Umbilical cord (tissue), 2 donors: ENCODE measurements around the gene PDE4DIP. TPM values are rescaled to one million over a fixed set of nuclear protein-coding genes. Genes with fewer than 3 reads are reported as not detected.
"Not testable (repeated sequence)": the region's sequence is repeated elsewhere in the genome, so short reads cannot be mapped to it uniquely, and the experiment has no call there.

ENCODE experiments used
- DNase-seq: peaks from one replicate; pipeline ENCODE4 v3.0.0-alpha.2; 2015; ENCODE audit warnings: low spot score
- total RNA-seq: library from RNA; depleted of rRNA; stranded (reverse); fragments of >200 nt; gene quantifications from one replicate; pipeline ENCODE4 v1.2.3, GENCODE V29; 2014; ENCODE audit warnings: low replicate concordance; ENCODE audit not compliant: insufficient read depth

PDE4DIP gene
- total RNA-seq, 1 donor from 2014 or later: 147 TPM

DNA sequence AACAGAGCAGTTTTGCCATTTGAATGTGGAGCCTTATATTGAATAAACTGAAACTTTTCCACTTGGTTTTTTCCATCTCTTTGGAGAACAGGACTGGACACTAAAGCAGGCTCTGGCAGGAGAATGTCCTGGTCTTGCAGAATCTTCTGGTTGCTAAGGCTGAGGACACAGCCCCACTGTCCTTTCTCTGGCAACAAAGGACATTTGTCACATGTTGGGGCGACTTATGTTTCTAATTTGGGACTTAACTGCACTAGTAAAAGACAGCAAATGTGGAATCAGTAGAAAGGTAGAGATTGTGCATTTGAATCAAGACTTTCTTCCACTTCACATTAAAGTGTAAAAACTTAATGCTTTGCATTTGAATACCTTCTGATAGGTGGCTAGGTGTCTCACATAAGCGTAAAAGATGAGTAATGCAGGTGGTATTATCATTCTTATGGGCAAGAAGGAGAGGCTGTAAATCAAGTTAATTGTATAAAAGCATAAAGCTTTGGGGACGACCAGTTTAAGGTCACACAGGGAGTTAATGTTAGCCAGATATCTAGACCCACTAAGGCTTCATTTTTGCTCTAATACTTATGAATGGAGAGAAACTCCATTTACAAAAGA, 74.7 kb downstream of the PDE4DIP start:
- DNase-seq: peak; percentile 0

DNA sequence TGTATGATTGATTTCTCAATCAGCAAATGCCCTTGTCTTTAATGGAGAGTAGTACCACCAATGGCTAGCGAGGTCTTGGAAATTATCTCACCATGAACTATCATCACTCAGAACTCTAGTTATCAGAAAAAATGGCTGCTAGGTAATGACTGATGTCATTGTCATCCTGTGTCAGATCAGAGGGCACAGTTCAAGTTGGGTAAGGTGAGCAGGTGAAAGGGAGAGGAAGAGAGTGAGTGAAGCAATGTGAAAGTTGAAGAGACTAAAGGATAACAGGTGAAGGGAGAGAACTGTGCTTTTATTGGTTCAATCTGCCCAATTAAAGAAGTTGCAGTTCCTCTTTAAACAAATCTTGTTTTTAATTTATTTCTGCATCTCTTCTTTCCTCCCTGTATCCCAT, 76.8 kb downstream of the PDE4DIP start:
- DNase-seq: not testable (repeated sequence)

DNA sequence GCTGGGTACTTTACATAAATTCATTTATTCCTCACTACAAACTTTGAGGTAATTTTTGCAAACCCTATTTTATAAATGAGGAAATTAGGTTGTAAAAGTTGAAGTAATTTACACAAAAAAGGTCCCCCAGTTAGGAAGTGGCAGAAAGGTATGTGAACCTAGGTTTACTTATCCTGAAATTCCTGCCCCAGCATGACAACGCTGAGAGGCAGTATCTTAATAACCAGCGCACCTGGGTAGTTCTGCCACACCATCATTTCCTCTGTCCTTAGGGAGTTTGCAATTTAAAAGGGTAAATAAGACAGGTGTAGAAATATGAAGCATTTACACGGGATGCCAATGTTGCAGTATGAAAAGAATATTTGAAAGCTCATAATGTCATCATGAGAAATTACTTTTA, 79.6 kb downstream of the PDE4DIP start:
- DNase-seq: not testable (repeated sequence)

DNA sequence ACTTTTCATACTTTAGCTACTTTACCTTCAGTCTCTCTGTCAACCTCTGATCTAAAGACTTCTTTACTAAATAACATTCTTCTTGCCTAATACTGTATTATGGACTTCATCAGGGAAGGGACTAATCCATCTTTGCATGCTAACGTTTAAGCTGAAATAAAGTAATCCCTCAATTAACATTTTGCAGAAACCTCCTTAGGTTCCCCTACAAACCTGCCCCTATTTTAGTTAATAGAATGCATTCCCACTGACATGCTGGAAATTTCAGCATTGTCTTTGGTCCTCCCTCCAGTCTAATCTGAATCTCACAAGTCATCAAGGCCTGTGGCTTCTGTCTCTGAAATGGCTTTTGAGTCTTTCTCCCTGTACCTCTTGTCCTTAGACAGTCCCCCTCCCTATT, 83.4 kb downstream of the PDE4DIP start:
- DNase-seq: not testable (repeated sequence)

DNA sequence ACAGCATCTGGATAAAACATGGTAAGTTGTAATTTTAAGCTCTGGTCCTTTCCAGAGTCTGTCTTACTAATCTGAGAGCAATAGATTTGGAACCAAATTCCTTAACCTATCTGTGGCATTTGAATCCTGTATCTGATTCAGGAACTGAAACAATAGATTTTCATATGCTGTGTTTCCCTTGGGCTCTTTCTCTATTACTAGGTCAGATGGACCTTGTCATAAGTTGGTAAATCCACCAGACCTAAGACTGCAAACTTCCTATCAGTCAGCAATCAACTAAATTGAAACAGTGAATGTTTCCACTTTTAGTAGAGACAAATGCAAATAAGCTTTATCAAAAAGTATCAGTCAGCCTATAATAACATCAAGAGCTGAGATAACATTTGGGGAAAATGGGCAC, 85.0 kb downstream of the PDE4DIP start:
- DNase-seq: not testable (repeated sequence)

DNA sequence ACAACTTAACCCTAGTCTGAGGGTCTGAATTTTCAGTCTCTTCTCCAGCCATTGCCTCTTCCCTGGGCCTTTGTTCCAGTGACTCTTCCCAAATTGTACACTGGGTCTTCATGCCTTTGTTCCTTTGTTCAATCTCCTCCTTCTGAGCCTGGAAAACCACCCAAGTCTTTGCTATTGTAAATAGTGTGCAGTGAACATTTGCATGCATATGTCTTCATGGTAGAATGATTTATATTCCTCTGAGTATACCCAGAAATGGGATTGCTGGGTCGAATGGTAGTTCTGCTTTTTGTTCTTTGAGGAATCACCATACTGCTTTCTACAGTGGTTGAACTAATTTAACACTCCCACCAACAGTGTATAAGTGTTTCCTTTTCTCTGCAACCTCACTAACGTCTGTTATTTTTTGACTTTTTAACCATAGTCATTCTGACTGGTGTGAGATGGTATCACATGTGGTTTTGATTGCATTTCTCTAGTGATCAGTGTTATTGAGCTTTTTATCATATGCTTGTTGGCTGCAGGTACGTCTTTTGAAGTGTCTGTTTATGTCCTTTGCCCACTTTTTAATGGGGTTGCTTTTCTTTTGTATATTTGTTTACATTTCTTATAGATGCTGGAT, 91.3 kb downstream of the PDE4DIP start:
- not testable (repeated sequence) for DNase-seq

DNA sequence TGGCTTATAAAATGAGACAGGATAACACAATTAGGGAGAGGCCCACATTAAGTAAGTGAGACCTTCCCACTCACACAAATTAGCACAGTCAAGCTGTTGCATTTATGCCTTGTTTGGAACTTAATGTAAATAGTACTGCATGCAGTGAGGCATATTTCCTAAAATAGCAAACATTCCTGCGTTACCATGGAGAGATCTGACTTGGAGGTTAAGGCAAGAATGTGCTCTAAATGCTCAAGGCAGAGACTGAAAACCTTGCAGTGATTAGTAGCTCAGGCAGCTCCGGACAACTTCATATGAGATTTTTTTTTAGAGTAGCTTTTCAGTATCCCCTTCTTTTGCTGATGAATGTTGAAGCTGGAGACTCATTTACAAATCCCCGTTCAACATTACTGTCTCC, 98.7 kb downstream of the PDE4DIP start:
- not testable (repeated sequence) for DNase-seq

DNA sequence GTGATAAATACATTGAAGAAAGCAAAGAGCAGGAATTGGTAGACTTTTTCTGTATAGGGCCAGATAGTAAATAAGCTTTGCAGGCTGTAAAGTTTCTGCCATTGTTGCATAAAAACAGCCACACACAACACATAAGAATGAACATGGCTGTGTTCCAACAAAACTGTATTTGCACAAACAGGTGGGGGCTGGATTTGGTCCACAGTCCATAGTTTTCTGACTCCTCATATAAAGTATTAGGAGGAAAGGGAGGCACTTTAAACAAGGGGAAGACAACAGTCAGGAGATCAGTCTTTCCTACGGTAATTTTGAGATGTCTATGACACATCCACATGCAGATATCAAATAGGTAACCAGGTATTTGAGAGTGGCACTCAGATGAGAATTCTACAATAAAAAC, 100.9 kb downstream of the PDE4DIP start:
- DNase-seq: not testable (repeated sequence)

DNA sequence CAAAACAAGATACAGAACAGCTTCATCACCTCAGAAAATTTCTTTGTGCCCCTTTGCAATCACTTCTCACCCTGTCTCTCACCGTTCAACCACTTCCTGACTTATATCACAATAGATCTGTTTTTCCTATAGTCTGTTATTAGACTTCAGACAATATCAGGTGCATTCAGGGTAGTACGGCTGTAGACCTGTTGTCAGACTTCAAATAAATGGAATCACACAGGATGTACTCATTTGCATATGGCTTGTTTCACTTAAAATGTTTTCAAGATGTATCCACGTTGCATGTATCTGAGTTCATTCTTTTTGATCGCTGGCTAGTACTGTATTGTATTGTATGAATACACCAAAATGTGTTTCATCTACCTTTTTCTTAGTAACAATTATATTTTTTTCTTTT, 104.5 kb downstream of the PDE4DIP start:
- not testable (repeated sequence) for DNase-seq

DNA sequence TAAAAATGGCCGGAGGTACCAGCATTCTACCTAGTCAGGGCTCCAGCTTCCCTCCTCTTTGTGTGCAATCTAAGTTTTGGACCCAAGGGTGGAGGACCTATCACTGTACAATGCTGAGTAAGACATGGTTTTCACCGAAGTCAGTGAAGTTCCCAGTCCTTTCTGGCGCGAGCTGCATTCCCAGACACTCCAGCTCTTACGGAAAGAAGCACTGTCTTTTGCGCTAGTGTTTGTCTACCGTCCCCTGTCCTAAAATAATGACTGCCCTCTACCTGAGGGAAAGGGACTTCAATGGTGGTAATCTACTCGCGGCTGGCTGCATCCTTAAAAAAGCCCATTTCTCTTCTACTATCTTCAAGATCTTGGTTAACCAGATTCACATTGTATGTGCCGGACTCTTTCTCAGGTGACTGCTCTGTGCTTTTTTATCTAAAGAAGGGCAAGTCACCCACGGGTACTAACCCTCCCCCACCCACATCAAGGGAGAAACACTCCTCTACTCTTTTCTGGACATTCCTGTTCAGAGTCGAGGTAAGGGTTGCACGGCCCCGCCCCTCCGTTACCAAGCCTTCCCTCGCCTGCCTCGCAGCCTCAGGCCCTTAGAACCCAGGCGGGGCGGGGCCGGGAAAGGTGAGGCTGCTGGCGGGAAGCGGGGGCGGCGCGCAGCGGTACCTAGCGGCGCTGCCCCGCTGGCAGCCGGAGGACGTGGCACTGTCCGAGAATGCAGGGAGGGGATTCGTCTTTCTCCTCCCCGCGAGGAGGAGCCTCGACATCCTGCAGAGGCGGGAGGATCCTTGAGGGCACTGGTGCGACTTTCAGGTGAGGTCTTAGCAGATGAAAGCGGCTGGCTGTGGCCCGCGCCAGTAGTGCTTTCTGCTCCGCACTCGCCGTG, 107.4 kb downstream of the PDE4DIP start:
- peak; percentile 95 for DNase-seq

DNA sequence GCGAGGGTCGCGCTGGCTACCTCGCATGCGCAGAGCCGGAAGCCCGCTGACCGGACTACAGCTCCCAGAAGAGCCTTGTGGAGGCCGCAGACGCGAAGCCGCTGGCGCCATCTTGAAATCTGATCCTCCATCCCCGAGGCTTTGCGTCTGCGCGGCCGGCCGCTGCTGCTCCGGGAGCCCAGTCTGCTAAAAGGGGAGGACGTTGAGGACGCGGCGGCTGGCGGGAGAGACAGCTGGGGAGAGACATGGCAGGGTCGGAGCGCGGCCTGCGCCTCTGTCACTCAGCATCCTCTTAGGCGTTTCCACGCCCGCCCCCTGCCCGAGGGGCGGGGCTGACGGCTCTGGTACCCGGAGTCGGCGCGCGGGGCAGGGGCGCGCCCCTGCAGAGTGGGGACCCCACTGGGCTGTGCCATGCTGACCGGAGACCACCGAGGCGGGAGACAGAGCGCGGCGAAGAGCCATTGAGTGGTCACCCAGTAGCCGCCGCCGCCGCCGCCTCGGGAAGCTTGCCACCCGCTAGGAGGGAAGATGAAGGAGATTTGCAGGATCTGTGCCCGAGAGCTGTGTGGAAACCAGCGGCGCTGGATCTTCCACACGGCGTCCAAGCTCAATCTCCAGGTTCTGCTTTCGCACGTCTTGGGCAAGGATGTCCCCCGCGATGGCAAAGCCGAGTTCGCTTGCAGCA, 108.2 kb downstream of the PDE4DIP start:
- not testable (repeated sequence) for DNase-seq

DNA sequence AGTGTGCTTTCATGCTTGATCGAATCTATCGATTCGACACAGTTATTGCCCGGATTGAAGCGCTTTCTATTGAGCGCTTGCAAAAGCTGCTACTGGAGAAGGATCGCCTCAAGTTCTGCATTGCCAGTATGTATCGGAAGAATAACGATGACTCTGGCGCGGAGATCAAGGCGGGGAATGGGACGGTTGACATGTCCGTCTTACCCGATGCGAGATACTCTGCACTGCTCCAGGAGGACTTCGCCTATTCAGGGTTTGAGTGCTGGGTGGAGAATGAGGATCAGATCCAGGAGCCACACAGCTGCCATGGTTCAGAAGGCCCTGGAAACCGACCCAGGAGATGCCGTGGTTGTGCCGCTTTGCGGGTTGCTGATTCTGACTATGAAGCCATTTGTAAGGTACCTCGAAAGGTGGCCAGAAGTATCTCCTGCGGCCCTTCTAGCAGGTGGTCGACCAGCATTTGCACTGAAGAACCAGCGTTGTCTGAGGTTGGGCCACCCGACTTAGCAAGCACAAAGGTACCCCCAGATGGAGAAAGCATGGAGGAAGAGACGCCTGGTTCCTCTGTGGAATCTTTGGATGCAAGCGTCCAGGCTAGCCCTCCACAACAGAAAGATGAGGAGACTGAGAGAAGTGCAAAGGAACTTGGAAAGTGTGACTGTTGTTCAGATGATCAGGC, 108.8 kb downstream of the PDE4DIP start:
- peak; percentile 41 for DNase-seq

DNA sequence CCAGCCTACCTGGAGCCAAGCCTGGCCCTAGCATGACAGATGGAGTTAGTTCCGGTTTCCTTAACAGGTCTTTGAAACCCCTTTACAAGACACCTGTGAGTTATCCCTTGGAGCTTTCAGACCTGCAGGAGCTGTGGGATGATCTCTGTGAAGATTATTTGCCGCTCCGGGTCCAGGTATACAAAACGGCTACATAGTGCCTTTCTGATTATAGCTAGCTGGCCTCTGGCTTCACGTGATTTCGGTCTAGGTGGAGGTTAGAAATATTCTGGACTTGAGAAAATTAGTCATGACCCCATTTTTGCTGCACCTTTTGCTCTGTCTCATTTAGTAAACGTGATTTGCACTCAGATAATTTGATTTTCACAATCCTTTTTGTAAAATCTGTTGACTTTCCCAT, 109.5 kb downstream of the PDE4DIP start:
- not testable (repeated sequence) for DNase-seq

DNA sequence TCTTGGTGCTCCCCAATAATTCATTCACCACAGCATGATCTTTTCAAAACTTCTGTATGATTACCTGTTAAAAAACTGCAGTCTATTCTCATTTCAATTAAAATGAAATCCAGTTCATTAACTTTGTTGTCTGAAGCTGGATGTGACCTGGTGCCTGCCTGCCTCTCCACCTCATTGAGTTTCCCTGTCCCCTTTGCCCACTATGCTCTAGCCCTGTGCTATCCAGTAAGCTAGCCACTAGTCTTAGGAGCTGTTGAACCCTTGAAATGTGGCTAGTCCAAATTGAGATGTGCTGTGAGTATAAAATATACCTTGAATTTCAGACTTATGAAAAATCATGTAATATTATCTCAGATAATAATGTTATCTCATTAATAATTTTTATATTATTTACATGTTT, 114.1 kb downstream of the PDE4DIP start:
- not testable (repeated sequence) for DNase-seq

DNA sequence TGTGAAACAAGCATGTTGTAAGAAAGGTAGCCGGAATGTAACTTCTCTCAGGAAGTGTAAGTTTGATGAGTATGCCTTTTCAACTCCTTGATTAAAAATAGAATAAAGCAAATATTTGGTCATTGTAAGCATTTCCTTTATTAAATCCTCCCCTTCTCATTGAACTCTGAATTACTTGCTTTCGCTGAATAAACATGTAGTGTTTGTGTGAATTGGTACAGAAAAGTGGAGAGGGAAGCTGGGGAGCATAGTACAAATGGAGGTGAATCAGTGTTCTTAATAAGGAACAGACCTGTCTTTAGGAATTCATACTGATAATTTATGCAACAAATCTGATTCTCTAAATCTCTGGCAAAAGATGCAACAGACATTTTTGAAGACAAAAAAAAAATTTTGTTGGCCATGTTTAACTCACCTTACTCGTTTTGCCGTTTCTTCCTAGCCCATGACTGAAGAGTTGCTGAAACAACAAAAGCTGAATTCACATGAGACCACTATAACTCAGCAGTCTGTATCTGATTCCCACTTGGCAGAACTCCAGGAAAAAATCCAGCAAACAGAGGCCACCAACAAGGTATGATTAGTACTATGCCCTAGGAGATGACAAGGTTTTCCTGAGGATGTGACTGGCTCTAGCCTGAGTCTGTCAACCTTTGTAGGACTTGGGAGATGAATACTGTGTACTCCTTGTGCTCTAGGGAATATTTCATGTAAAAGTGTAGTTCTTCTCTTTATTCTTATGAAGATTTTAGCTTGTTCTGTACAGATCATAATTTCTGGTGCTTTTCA, 116.2 kb downstream of the PDE4DIP start:
- not testable (repeated sequence) for DNase-seq

DNA sequence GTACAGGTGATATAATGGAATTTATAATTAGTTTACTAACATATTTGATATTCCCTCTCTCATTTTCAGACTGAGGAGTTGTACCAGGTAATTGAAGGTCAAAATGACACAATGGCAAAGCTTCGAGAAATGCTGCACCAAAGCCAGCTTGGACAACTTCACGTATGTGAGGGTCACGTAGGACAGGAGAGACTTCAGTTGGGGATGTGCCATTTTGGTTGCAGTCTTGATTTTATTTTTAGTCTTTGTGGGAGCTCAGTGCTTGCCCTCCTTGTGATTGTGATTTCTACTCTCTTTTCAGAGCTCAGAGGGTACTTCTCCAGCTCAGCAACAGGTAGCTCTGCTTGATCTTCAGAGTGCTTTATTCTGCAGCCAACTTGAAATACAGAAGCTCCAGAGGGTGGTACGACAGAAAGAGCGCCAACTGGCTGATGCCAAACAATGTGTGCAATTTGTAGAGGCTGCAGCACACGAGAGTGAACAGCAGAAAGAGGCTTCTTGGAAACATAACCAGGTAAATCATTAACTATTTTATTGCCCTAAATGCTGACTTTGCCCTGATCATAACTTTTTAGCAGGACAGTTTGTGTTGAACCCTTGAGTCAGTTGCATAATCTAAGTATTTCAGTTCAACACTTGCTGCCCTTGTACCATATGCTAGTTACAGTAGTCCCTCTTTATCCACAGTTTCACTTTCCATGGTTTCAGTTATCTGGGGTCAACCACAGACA, 118.1 kb downstream of the PDE4DIP start:
- DNase-seq: not testable (repeated sequence)

DNA sequence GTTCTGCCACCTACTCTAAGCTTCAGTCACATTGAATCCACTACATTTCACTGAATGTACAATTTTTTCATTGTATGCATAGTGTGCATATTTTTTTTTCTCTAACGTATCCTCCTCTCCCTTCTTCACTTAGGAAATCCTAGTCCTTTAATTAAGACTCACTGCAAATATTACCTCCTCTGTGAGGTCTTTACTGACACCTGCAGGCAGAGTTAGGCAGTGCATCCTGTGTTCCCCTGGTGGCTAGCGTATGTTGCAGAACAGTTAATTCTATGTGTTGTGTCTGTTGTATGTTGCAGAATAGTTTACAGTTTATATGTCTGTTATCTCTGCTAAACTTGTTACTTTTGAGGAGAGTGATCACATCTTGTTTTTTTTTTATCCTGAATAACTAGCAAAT, 121.9 kb downstream of the PDE4DIP start:
- DNase-seq: not testable (repeated sequence)

DNA sequence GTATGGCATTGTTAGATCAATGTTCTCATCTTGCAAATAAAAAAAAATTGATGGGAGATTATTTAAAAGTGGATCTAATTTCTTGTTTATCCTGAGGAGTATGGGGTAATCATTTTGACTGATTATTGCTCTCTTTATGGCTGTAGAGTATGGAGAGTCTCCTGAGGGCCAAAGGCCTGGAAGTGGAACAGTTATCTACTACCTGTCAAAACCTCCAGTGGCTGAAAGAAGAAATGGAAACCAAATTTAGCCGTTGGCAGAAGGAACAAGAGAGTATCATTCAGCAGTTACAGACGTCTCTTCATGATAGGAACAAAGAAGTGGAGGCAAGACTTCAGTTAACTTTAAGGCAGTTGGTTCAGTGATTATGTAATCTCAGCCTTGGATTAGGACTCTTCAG, 123.4 kb downstream of the PDE4DIP start:
- DNase-seq: not testable (repeated sequence)

DNA sequence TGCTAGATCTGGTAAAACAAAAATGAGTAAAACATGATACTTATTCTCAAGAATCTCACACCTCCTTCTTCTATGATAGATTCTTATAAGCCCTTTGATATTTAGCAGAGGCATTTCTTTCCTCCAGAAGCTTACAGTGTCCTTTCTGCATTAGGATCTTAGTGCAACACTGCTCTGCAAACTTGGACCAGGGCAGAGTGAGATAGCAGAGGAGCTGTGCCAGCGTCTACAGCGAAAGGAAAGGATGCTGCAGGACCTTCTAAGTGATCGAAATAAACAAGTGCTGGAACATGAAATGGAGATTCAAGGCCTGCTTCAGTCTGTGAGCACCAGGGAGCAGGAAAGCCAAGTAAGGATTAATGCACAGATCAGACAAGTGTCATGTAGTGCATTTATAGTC, 124.5 kb downstream of the PDE4DIP start:
- DNase-seq: not testable (repeated sequence)

DNA sequence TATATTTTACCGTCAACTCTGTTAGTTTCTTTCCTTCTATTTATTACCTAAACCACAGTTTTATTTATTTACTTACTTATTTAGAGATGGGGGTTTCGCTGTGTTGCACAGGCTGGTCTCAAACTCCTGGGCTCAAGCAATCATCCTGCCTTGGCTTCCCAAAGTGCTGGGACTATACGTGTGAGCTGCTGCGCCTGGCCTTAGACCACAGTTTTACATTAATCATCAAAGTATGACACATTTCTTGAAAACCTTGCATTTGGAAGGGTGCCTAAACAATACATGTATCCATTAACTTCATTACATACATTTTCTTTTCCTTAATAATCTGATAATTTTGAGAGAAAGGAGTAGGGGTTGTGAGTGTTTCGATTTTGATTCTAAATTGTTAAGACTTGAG, 124.9 kb downstream of the PDE4DIP start:
- DNase-seq: not testable (repeated sequence)
